GM12892 (cell line): ENCODE results near the gene MPZL1.

Experiments
- POLR2A ChIP-seq: IDR thresholded peaks from 2 replicates; pipeline ENCODE4 v1.6.1; 2011; ENCODE audit warnings: low read depth, low read length, control low read depth
- POLR2AphosphoS5 ChIP-seq: IDR thresholded peaks from 2 replicates; pipeline ENCODE4 v1.6.1; 2011; ENCODE audit warnings: low read depth, low read length, control low read depth
- TAF1 ChIP-seq: IDR thresholded peaks from 2 replicates; pipeline ENCODE4 v1.6.1; 2011; ENCODE audit warnings: low read depth, mild to moderate bottlenecking, control low read depth, low read length, borderline replicate concordance

DNA sequence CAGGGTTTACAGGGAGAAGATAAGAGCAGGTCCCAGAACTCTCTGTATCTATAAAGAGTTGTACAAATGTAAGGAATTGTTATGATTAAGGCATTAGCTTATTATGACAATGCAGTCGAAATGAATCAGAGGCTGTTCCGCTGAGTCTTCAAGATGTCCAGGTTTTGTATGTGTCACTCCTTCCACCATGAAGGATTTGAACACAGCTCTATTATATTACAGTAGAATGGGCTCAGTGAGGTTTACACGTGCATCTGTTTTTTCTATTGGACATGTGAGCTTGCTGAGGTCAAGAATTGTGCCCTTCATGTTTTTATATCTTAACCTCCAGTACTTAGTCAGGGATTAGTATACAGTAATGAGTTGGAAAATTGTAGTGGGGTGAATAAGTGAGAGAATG, 86.3 kb downstream of the MPZL1 start:
- TF ChIP-seq POLR2A (no peak), POLR2AphosphoS5 (no peak), TAF1 (no peak)
